Heart left ventricle (tissue), 16 donors: ENCODE measurements around the gene CUTA. TPM values are rescaled to one million over a fixed set of nuclear protein-coding genes. Genes with fewer than 3 reads are reported as not detected.
A peak's percentile ranks its signal among the peaks of the same experiment; 100 is the strongest.

Experiments
- ATAC-seq, 4 donors: fragments of 200-7000 bp; cut with Tn5 transposase; one replicate each; pipeline ENCODE4 v1.9.1; 2020 to 2022; ENCODE audit warnings: moderate library complexity in 4 of 4, mild to moderate bottlenecking in 3 of 4, moderate number of reproducible peaks in 1 of 4
- DNase-seq, 5 donors: peaks; one replicate each; pipeline ENCODE4 v3.0.0-alpha.2; 2020
- H3K27ac ChIP-seq, 12 donors: fragments of 200-600 bp; sonication (generic) in 4 of 12; one replicate each; pipeline versions ENCODE4 v1.5.0 to v1.8.0; 2016 to 2022; ENCODE audit warnings: mild to moderate bottlenecking in 2 of 12
- H3K27me3 ChIP-seq, 9 donors: fragments of 200-600 bp; sonication (generic) in 2 of 9; one replicate each; pipeline versions ENCODE4 v1.5.1 to v1.8.0; 2016 to 2022; ENCODE audit warnings: mild to moderate bottlenecking in 3 of 9
- H3K36me3 ChIP-seq, 9 donors: fragments of 200-600 bp; sonication (generic) in 2 of 9; one replicate each; pipeline versions ENCODE4 v1.5.0 to v1.8.0; 2018 to 2022; ENCODE audit warnings: mild to moderate bottlenecking in 2 of 9
- H3K4me1 ChIP-seq, 12 donors: fragments of 200-600 bp; sonication (generic) in 4 of 12; one replicate each; pipeline versions ENCODE4 v1.5.0 to v1.8.0; 2016 to 2022; ENCODE audit warnings: mild to moderate bottlenecking in 3 of 12
- H3K4me3 ChIP-seq, 12 donors: fragments of 200-600 bp; sonication (generic) in 4 of 12; one replicate each; pipeline versions ENCODE4 v1.5.0 to v1.8.0; 2017 to 2022; ENCODE audit warnings: mild to moderate bottlenecking in 9 of 12, moderate library complexity in 4 of 12
- H3K9me3 ChIP-seq, 12 donors: fragments of 200-600 bp; sonication (generic) in 4 of 12; one replicate each; pipeline versions ENCODE4 v1.5.0 to v1.8.0; 2016 to 2022; ENCODE audit warnings: mild to moderate bottlenecking in 1 of 12
- CTCF ChIP-seq, 12 donors: fragments of 200-600 bp; sonication (generic) in 4 of 12; IDR thresholded peaks; one replicate each; pipeline versions ENCODE4 v1.5.0 to v1.8.0; 2018 to 2022; ENCODE audit warnings: antibody characterized with exemption in 12 of 12, mild to moderate bottlenecking in 5 of 12
- POLR2A ChIP-seq, 2 donors: fragments of 450-650 bp; IDR thresholded peaks; one replicate each; pipeline ENCODE4 v1.6.1; 2017; ENCODE audit warnings: antibody characterized with exemption in 2 of 2, mild to moderate bottlenecking in 2 of 2, moderate library complexity in 2 of 2
- WGBS, 4 donors: extraction: QIAGEN DNeasy Blood & Tissue Kit in 2 of 4; methylation state at CpG; one replicate each; pipeline versions ENCODE4 v1.1.5 to v1.1.7; 2013 to 2018; 5-methylcytosine and 5-hydroxymethylcytosine counted together
- intact Hi-C, 10 donors: fragments of 100-400 bp; cut with DNase I; formaldehyde crosslinking; loops; one replicate each; pipeline versions ENCODE4 v1.11.1 to v1.14.2; 2022
- polyA plus RNA-seq, 2 donors: library from polyadenylated mRNA; stranded (reverse); fragments of 200-250 nt; gene quantifications; one replicate each; pipeline ENCODE4 v1.2.3, GENCODE V29; 2013
- total RNA-seq, 9 donors: library from RNA; depleted of rRNA in 2 of 9; stranded (reverse); fragments of >200 nt in 2 of 9; fragmentation: NEBNext Ultra II Directional in 3 of 9; extraction: Animal tissue kit (Norgen Biotek cat#: 25700) in 3 of 9; gene quantifications; one replicate each; pipeline versions ENCODE4 v1.1.0 to v1.2.4, GENCODE V29; 2016 to 2023
- donor health status: ischemic (EF 13 %, LVEDD 7.1; RV severe dilation, severe dysfunction).
- donor health status: healthy with polysubstance abuse.
- donor health status: DM: no; HTN: yes; CAD: no.
- donor health status: DM: no; HTN: no; CAD: no.
- donor health status: ischemic (EF 25% LVEDD 6.9; RV normal size, moderate dysfunction).
- donor health status: ischemic (EF 25% LVEDD 5.7; RV mildly dilated, moderate dysfunction).
- donor health status: healthy.
- donor health status: DM: yes; HTN: yes; CAD: no.
- donor health status: ischemic (EF 35%, LVEDD 5.7; RV mildly dilated, moderate dysfunction).
- donor health status: nonischemic (EF 11% LVEDD 7.7; RV severe dilation, severe dysfunction).
- donor health status: DM: yes; HTN: yes; CAD: no.
- donor health status: PGD.
- donor health status: ischemic (EF 29% LVEDD 5.4; RV normal size, mild dysfunction).
- donor health status: nonischemic (EF 23%, LVEDD 6.1; RV moderate dilation, normal function).

The CUTA gene
- total and polyA plus RNA-seq, 11 donors = 99.3 to 142 (median 128) TPM

GRCh38 chr6:33423777-33424176 is 5.9 kb upstream of the CUTA start:
- no peak for ATAC-seq
- H3K36me3 ChIP-seq = no peaks in the 10 kb centered on the region
- DNase-seq = peak in 1 of 5 donors; percentile 4
- H3K4me1 ChIP-seq = peaks cover 1 to 53% (median 37%) of the 10 kb centered on the region in 12 donors
- H3K27me3 ChIP-seq = no peaks in the 10 kb centered on the region
- peak overlapping the region in 2 of 12 donors; percentile 97 to 98 for H3K27ac ChIP-seq
- WGBS, 4 donors = 94 to 98% (median 94%) methylated on average over 2 of the region's 2 CpGs
- H3K9me3 ChIP-seq = no peaks in the 10 kb centered on the region
- TF ChIP-seq POLR2A (IDR thresholded peaks at IDR 0.05) (no peak), CTCF (IDR thresholded peaks at IDR 0.05) (no peak)
- no peak overlapping the region for H3K4me3 ChIP-seq
- intact Hi-C loops = loop anchor here in 2 of 10 donors (10.0 kb wide), 1 partner anchor 151 kb away; no protein-coding TSS in a partner anchor

DNA sequence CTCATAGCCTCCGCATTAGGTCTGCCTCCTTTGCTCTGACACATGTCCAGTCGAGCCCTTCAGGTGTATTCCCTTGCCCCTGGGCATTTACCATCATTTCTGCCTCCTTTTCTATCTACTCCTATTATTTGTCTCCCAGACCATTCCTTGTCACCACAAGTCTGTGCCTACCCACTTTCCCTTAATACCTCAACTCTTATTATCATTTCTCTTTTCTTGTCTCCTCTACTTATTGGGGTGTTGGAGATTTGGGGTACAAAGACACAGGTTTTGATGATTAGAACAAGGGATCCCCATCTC is 3.4 kb upstream of the CUTA start:
- no peak overlapping the region for H3K4me3 ChIP-seq
- H3K9me3 ChIP-seq = no peaks in the 10 kb centered on the region
- intact Hi-C loops = loop anchor here in 2 of 10 donors (10.0 kb wide), 1 partner anchor 154 kb away; no protein-coding TSS in a partner anchor
- H3K27ac ChIP-seq = peak overlapping the region in 1 of 12 donors; percentile 95
- no peak for ATAC-seq
- peaks cover 0 to 6% (median 5%) of the 10 kb centered on the region in 9 donors for H3K36me3 ChIP-seq
- peaks cover 0 to 50% (median 34%) of the 10 kb centered on the region in 12 donors for H3K4me1 ChIP-seq
- TF ChIP-seq CTCF (IDR thresholded peaks at IDR 0.05) (no peak), POLR2A (IDR thresholded peaks at IDR 0.05) (no peak)
- DNase-seq = no peak
- WGBS, 4 donors = 79 to 86% (median 83%) methylated on average over 2 of the region's 2 CpGs
- no peaks in the 10 kb centered on the region for H3K27me3 ChIP-seq

- Histone ChIP-seq H3K4me3 (peak overlapping the region in 9 of 12 donors; percentile 7 to 48 (median 36)), H3K27ac (peak overlapping the region in 6 of 12 donors; percentile 31 to 95 (median 66)), H3K4me1 (peaks cover 0 to 49% (median 35%) of the 10 kb centered on the region in 12 donors), H3K36me3 (peaks cover 0 to 12% (median 10%) of the 10 kb centered on the region in 9 donors), H3K9me3 (no peaks in the 10 kb centered on the region), H3K27me3 (no peaks in the 10 kb centered on the region)
- intact Hi-C loops = loop anchor here in 2 of 10 donors (10.0 kb wide), 1 partner anchor 154 kb away; no protein-coding TSS in a partner anchor
- no peak for TF ChIP-seq CTCF (IDR thresholded peaks at IDR 0.05)
- TF ChIP-seq POLR2A (IDR thresholded peaks at IDR 0.05) = no peak
- ATAC-seq (no peak), DNase-seq (peak in 1 of 5 donors; percentile 11)
- 60 to 63% (median 61%) methylated on average over 6 of the region's 6 CpGs for WGBS, 4 donors
Measured at GRCh38 chr6:33420491-33421343, 2.8 kb upstream of the CUTA start.
